Left ventricle myocardium superior (tissue), 1 donor: ENCODE data around the gene LMO4. TPM values are rescaled to one million over a fixed set of nuclear protein-coding genes. Genes with fewer than 3 reads are reported as not detected.

Source experiments
- ATAC-seq: fragments of 200-7000 bp; cut with Tn5 transposase; one replicate; pipeline ENCODE4 v1.9.1; 2020; ENCODE audit warnings: mild to moderate bottlenecking, moderate library complexity
- DNase-seq: peaks from one replicate; pipeline ENCODE4 v3.0.0-alpha.2; 2020
- intact Hi-C: fragments of 100-400 bp; cut with micrococcal nuclease; formaldehyde crosslinking; loops from one replicate; pipeline ENCODE4 v1.11.0; 2022
- total RNA-seq: library from RNA; stranded (reverse); fragmentation: NEBNext Ultra II Directional; extraction: Animal tissue kit (Norgen Biotek cat#: 25700); gene quantifications from one replicate; pipeline ENCODE4 v1.2.1, GENCODE V29; 2021
- donor health status: DM: no; HTN: yes; CAD: no; lungs with severe emphysema.

The LMO4 gene
- total RNA-seq, 1 donor from 2014 or later: 49.2 TPM

- intact Hi-C loops: no loop called here
- ATAC-seq: peak; percentile 38
- no peak for DNase-seq
Observed at GRCh38 chr1:87393445-87394085, 64.9 kb downstream of the LMO4 start.

- no peak for DNase-seq
- intact Hi-C loops: no loop called here
- no peak for ATAC-seq
Observed at GRCh38 chr1:87394513-87394912, 65.8 kb downstream of the LMO4 start.

GRCh38 chr1:87394982-87395381, 66.3 kb downstream of the LMO4 start:
- ATAC-seq (no peak), DNase-seq (no peak)
- intact Hi-C loops: no loop called here
